ENCODE results near the gene IFNAR1.

GRCh38 chr21:33279330-33279820, 45.4 kb upstream of the IFNAR1 start:
- no peak for TF ChIP-seq CTCF (IDR thresholded peaks at IDR 0.05)
- TF ChIP-seq POLR2A (IDR thresholded peaks at IDR 0.05), result no peak
- no peak for TF ChIP-seq POLR2AphosphoS5 (IDR thresholded peaks at IDR 0.05)

Measured in breast epithelium (tissue), 3 donors.